Nephron progenitor cell (in vitro differentiated cells): Measurements from ENCODE around the gene CTTNBP2.
A peak's percentile ranks its signal among the peaks of the same experiment; 100 is the strongest.

Experiments
- DNase-seq: peaks from one replicate; pipeline ENCODE4 v3.0.0; 2021
- H3K27ac Mint-ChIP-seq: 2 replicates; pipeline ENCODE4 v1.8.0; 2021; ENCODE audit warnings: mild to moderate bottlenecking, moderate library complexity, mixed read lengths
- H3K27me3 Mint-ChIP-seq: 2 replicates; pipeline ENCODE4 v1.8.0; 2021; ENCODE audit warnings: mild to moderate bottlenecking, low read depth, mixed read lengths; ENCODE audit not compliant: poor library complexity
- H3K36me3 Mint-ChIP-seq: 2 replicates; pipeline ENCODE4 v1.8.0; 2021; ENCODE audit warnings: low read depth, mixed read lengths
- H3K4me1 Mint-ChIP-seq: 2 replicates; pipeline ENCODE4 v1.8.0; 2021; ENCODE audit warnings: mixed read lengths
- H3K4me3 Mint-ChIP-seq: 2 replicates; pipeline ENCODE4 v1.8.0; 2021; ENCODE audit warnings: mild to moderate bottlenecking, moderate library complexity, mixed read lengths
- H3K9me3 Mint-ChIP-seq: 2 replicates; pipeline ENCODE4 v1.8.0; 2021; ENCODE audit warnings: mild to moderate bottlenecking, moderate library complexity, mixed read lengths
- CTCF ChIP-seq: fragments of 200-600 bp; sonication (generic); IDR thresholded peaks from 2 replicates; pipeline ENCODE4 v1.5.0; 2021; ENCODE audit warnings: antibody characterized with exemption

Gene CTTNBP2

DNA sequence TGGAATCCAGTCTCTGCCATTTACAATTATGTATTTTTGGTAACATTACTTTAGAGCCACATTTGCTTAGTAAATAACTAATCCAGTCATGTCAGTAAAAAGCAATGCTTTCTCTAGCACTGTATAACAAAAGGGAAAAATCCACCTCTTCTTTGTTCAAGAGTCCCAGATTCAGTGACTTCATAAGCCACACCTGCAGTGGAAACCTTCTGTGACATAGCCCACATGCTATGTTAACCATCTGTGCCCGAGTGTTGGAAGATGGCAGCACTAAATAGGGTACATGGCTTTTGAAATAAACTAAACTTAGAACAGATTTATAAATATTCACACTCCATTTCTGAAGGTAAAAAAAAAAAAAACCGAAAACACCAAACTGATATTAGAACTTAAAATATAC lies 83.0 kb downstream of the CTTNBP2 start:
- Mint-ChIP-seq H3K36me3 (peaks cover 41% of the 10 kb centered on the region), H3K27me3 (no peaks in the 10 kb centered on the region), H3K9me3 (no peaks in the 10 kb centered on the region), H3K27ac (no peak overlapping the region), H3K4me3 (no peak overlapping the region), H3K4me1 (no peaks in the 10 kb centered on the region)
- DNase-seq, result no peak
- no peak for TF ChIP-seq CTCF

- peaks cover 38% of the 10 kb centered on the region for H3K36me3 Mint-ChIP-seq
Measured at GRCh38 chr7:117785431-117785830, 87.8 kb downstream of the CTTNBP2 start.

DNA sequence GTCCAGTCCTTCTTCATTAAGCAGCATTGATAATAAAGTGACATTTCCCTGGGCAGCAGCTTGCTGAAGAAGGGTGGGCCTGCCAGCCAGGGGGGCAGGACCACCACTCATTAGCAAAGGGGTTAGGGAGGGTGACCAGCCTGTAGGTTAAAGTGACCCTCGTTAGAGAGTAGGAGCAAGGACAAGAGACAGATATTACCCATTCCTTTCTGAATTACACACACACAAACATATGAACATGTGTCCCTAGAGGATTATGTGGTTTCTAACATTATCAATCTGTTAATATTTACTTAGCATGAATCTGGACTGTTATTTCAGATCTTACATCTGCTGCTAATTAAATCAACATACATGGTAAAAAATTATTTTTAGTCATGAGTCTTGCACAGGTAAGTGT lies 88.9 kb downstream of the CTTNBP2 start:
- H3K27me3 Mint-ChIP-seq, result no peaks in the 10 kb centered on the region
- TF ChIP-seq CTCF, result no peak
- no peak overlapping the region for H3K27ac Mint-ChIP-seq
- no peak overlapping the region for H3K4me3 Mint-ChIP-seq
- H3K4me1 Mint-ChIP-seq, result no peaks in the 10 kb centered on the region
- peaks cover 47% of the 10 kb centered on the region for H3K36me3 Mint-ChIP-seq
- H3K9me3 Mint-ChIP-seq, result no peaks in the 10 kb centered on the region
- DNase-seq, result no peak

More at GRCh38 chr7:117785431-117785830, 87.8 kb downstream of the CTTNBP2 start:
- no peak for TF ChIP-seq CTCF
- no peaks in the 10 kb centered on the region for H3K4me1 Mint-ChIP-seq
- DNase-seq, result no peak
- no peak overlapping the region for H3K4me3 Mint-ChIP-seq
- no peaks in the 10 kb centered on the region for H3K9me3 Mint-ChIP-seq
- no peaks in the 10 kb centered on the region for H3K27me3 Mint-ChIP-seq
- H3K27ac Mint-ChIP-seq, result no peak overlapping the region

DNA sequence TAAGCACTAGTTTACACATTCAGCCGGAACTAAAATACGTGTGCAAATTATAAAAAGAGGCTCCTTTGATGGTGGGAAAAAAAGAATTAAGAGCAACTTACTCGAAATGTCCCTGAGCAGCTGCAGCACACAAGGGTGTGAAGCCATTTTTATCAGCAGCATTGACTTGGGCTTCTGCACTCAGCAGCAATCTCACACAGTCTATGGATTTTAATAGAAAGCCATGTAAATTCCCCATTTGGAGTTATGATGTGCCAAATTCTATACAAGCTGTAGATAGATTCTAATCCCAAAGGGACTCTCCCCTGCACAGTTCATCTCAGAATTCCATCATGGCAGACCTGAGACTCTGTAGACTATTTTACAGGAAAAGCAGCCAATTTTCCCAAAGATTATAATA lies 90.5 kb downstream of the CTTNBP2 start:
- no peaks in the 10 kb centered on the region for H3K4me1 Mint-ChIP-seq
- no peak for DNase-seq
- peak overlapping the region; percentile 58 for H3K27ac Mint-ChIP-seq
- no peaks in the 10 kb centered on the region for H3K9me3 Mint-ChIP-seq
- H3K27me3 Mint-ChIP-seq, result no peaks in the 10 kb centered on the region
- H3K36me3 Mint-ChIP-seq, result peaks cover 53% of the 10 kb centered on the region
- TF ChIP-seq CTCF, result no peak
- H3K4me3 Mint-ChIP-seq, result no peak overlapping the region

GRCh38 chr7:117781707-117782106 lies 91.5 kb downstream of the CTTNBP2 start:
- H3K27ac Mint-ChIP-seq, result peak overlapping the region; percentile 59
- peaks cover 61% of the 10 kb centered on the region for H3K36me3 Mint-ChIP-seq
- H3K4me3 Mint-ChIP-seq, result no peak overlapping the region
- peaks cover under 1% of the 10 kb centered on the region for H3K4me1 Mint-ChIP-seq
- TF ChIP-seq CTCF, result no peak
- H3K9me3 Mint-ChIP-seq, result no peaks in the 10 kb centered on the region
- no peaks in the 10 kb centered on the region for H3K27me3 Mint-ChIP-seq
- DNase-seq, result no peak

GRCh38 chr7:117780832-117781231 lies 92.4 kb downstream of the CTTNBP2 start:
- no peaks in the 10 kb centered on the region for H3K9me3 Mint-ChIP-seq
- H3K36me3 Mint-ChIP-seq, result peaks cover 70% of the 10 kb centered on the region
- TF ChIP-seq CTCF, result no peak
- peaks cover 9% of the 10 kb centered on the region for H3K4me1 Mint-ChIP-seq
- no peak for DNase-seq
- H3K27ac Mint-ChIP-seq, result no peak overlapping the region
- no peaks in the 10 kb centered on the region for H3K27me3 Mint-ChIP-seq
- H3K4me3 Mint-ChIP-seq, result no peak overlapping the region
